Body of pancreas (tissue), 4 donors: ENCODE measurements around the gene EDN1. TPM values are rescaled to one million over a fixed set of nuclear protein-coding genes. Genes with fewer than 3 reads are reported as not detected.
A peak's percentile ranks its signal among the peaks of the same experiment; 100 is the strongest.

Source experiments
- ATAC-seq: fragments of 150-250 bp; one replicate; pipeline ENCODE4 v1.9.1; 2016
- DNase-seq, 4 donors: peaks; one replicate each; pipeline ENCODE4 v3.0.0-alpha.2; 2019
- H3K27ac ChIP-seq, 4 donors: fragments of 200-600 bp; sonication (generic); 1 replicate in 3 of 4; 2 replicates in 1 of 4; pipeline versions ENCODE4 v1.5.1 to v1.6.1; 2016 to 2019; ENCODE audit warnings: mild to moderate bottlenecking in 1 of 4, mixed read lengths in 1 of 4, moderate library complexity in 1 of 4
- H3K27me3 ChIP-seq, 2 donors: fragments of 200-600 bp; sonication (generic); one replicate each; pipeline ENCODE4 v1.6.0; 2016; ENCODE audit warnings: mild to moderate bottlenecking in 1 of 2
- H3K36me3 ChIP-seq, 2 donors: fragments of 200-600 bp; sonication (generic); replicated peaks in 1 of 2; 2 replicates each; pipeline ENCODE4 v1.5.1; 2016; ENCODE audit warnings: low read depth in 2 of 2; ENCODE audit not compliant: insufficient read depth in 1 of 2
- H3K4me1 ChIP-seq: fragments of 200-600 bp; sonication (generic); one replicate; pipeline ENCODE4 v1.6.0; 2016
- H3K4me3 ChIP-seq, 2 donors: fragments of 200-600 bp; sonication (generic); 1 replicate in 1 of 2; 2 replicates in 1 of 2; pipeline ENCODE4 v1.5.1; 2016 to 2019
- H3K9me3 ChIP-seq, 3 donors: fragments of 200-600 bp; sonication (generic); 1 replicate in 2 of 3; 2 replicates in 1 of 3; pipeline ENCODE4 v1.5.1; 2016
- POLR2A ChIP-seq, 3 donors: fragments of 450-650 bp; IDR thresholded peaks; one replicate each; pipeline ENCODE4 v1.6.1; 2016; ENCODE audit warnings: antibody characterized with exemption in 3 of 3, mild to moderate bottlenecking in 2 of 3
- WGBS, 2 donors: methylation state at CpG; one replicate each; pipeline ENCODE4 v1.1.5; 2017; 5-methylcytosine and 5-hydroxymethylcytosine counted together
- intact Hi-C: fragments of 100-400 bp; cut with DNase I; formaldehyde crosslinking; loops from one replicate; pipeline ENCODE4 v1.15.1; 2023
- total RNA-seq, 2 donors: library from RNA; depleted of rRNA; stranded (reverse); fragments of >200 nt; gene quantifications; one replicate each; pipeline ENCODE4 v1.1.0, GENCODE V29; 2016
- TF ChIP-seq, protein P1 (sequence below), 7 experiments: fragments of 450-650 bp in 4 of 7; fragments of 200-600 bp in 3 of 7; sonication (generic) in 3 of 7; IDR thresholded peaks; one replicate each; pipeline ENCODE4 v1.5.1; 2016 to 2019; ENCODE audit warnings: antibody characterized with exemption in 7 of 7

EDN1 gene
- total RNA-seq, 2 donors from 2014 or later: 0.66 to 19.7 TPM

DNA sequence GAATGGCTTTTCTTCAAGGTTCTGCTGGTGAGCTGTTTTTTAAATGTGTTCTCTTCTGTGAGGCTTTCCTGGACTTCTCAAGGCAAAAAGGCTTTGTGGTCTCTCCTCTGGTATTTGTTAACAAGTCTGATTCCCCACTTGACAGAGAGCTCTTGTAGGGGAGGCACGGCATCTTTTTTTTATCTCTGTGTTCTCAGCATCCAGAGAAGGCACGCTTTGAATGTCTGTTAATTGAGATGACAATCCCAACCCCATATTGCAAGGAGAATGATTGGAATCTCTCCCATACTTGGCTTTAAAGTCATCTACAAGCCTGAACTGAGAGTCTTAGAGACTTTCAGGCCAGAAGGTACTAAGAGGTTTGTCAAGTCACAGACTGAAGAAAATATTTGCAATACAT, 22.6 kb downstream of the EDN1 start:
- WGBS, 2 donors: 82 to 86% methylated on average over 2 of the region's 2 CpGs
- peaks cover 32% of the 10 kb centered on the region for H3K4me1 ChIP-seq
- H3K36me3 ChIP-seq: no peaks in the 10 kb centered on the region
- DNase-seq (no peak), ATAC-seq (no peak)
- TF ChIP-seq, protein P1, sequence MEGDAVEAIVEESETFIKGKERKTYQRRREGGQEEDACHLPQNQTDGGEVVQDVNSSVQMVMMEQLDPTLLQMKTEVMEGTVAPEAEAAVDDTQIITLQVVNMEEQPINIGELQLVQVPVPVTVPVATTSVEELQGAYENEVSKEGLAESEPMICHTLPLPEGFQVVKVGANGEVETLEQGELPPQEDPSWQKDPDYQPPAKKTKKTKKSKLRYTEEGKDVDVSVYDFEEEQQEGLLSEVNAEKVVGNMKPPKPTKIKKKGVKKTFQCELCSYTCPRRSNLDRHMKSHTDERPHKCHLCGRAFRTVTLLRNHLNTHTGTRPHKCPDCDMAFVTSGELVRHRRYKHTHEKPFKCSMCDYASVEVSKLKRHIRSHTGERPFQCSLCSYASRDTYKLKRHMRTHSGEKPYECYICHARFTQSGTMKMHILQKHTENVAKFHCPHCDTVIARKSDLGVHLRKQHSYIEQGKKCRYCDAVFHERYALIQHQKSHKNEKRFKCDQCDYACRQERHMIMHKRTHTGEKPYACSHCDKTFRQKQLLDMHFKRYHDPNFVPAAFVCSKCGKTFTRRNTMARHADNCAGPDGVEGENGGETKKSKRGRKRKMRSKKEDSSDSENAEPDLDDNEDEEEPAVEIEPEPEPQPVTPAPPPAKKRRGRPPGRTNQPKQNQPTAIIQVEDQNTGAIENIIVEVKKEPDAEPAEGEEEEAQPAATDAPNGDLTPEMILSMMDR (IDR thresholded peaks at IDR 0.05): no peak
- no peak for TF ChIP-seq POLR2A (IDR thresholded peaks at IDR 0.05)
- no peak overlapping the region for H3K27ac ChIP-seq
- H3K27me3 ChIP-seq: no peaks in the 10 kb centered on the region
- intact Hi-C loops: no loop called here
- H3K9me3 ChIP-seq: no peaks in the 10 kb centered on the region
- H3K4me3 ChIP-seq: no peak overlapping the region

DNA sequence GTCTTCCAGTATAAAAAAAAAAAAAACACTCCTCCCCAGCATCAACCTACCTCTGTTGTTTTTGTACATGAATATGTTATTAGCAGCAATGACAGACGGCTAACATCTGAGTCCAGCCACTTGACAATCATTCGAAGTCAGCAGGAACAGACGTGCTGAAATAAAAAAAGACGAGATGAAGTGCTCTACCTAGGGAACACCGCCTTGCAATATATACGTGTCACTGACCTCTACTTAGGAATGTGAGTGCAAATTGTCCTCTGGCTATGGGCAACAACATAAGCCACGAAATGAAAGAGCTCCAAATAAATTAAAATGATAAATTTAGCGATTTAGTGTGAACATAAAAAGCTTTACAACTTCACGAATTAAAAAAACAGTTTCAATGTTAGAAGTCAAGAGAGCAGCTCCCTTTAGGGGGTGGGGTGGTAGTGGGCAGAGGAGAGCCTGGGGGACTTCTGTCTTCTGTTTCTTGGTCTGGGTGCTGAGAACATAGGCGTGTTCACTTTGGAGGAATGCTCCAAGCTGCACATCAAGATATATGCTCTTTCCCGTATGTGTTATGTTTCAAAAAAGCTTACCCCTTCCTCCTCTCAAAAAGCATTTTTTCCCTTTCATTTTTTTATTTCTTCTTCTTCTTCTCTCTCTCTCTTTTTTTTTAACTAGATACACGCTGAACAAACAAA, 23.3 kb downstream of the EDN1 start:
- ATAC-seq (peak; percentile 10), DNase-seq (no peak)
- H3K9me3 ChIP-seq: peaks cover 0 to under 1% (median 0%) of the 10 kb centered on the region in 3 donors
- no peaks in the 10 kb centered on the region for H3K27me3 ChIP-seq
- intact Hi-C loops: no loop called here
- H3K36me3 ChIP-seq: no peaks in the 10 kb centered on the region
- peaks cover 32% of the 10 kb centered on the region for H3K4me1 ChIP-seq
- WGBS, 2 donors: 72 to 73% methylated on average over 12 of the region's 12 CpGs
- no peak overlapping the region for H3K4me3 ChIP-seq
- TF ChIP-seq POLR2A (IDR thresholded peaks at IDR 0.05): no peak
- TF ChIP-seq, protein P1 (IDR thresholded peaks at IDR 0.05): no peak
- H3K27ac ChIP-seq: peak overlapping the region; percentile 73 to 93 (median 77)

DNA sequence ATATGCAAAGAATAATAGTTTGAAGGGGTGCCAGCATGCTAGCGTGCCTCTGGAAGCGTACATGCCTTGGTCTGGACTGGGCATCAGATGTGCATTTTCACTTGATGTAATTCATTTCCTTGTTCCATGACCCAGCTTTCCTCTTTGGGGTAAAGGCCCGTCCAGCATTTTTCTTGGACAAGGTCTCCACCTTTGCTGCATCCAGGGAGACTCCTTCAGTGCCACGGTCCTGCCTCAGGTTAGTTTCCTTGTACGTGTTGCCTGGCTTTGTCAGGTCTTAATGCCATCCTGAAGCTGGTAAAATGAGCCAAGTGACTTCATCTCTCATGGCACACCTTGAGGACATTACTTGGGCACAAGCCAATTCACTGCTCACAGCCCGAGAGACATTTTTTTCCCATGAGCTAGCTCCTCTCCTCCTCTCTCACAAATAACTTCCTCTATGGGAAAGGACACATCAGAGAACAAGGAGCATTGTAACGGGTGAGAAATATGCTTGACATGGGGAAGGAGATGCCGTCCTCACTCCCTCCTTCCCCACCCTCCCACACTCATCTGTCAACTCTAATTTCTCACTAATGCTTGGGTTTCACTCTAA, 23.9 kb downstream of the EDN1 start:
- peak; percentile 91 for ATAC-seq
- TF ChIP-seq, protein P1 (IDR thresholded peaks at IDR 0.05): no peak
- TF ChIP-seq POLR2A (IDR thresholded peaks at IDR 0.05): peak in 2 of 3 donors; percentile 30 to 56

DNA sequence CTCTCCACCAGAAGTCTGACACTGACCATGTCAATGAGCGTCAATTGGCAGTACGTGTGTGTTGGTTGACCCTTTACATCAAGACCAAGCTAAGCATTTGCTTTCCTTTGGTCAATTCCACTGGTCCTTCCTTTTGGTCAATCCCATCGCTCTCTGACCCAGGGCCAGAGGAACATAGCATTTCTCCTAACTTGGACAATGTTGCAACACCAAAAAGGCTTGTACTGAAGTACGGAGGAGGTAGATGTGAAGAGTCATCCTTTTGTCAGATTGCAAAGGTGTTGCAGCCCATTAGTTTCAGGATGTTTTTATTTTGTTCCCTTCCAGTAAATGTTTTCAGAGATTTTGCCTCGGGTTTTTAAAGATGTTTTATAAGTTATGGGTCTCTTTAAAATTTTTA, 24.6 kb downstream of the EDN1 start:
- DNase-seq (no peak), ATAC-seq (no peak)
- Histone ChIP-seq H3K27me3 (no peaks in the 10 kb centered on the region), H3K36me3 (no peaks in the 10 kb centered on the region), H3K4me1 (peaks cover 32% of the 10 kb centered on the region), H3K9me3 (peaks cover 0 to 5% (median 0%) of the 10 kb centered on the region in 3 donors), H3K27ac (peak overlapping the region; percentile 73 to 93 (median 77)), H3K4me3 (no peak overlapping the region)
- TF ChIP-seq, protein P1 (IDR thresholded peaks at IDR 0.05): no peak
- no peak for TF ChIP-seq POLR2A (IDR thresholded peaks at IDR 0.05)
- WGBS, 2 donors: 68 to 88% methylated on average over 5 of the region's 5 CpGs
- intact Hi-C loops: no loop called here

More for the DNA sequence above, 23.9 kb downstream of the EDN1 start:
- intact Hi-C loops: no loop called here
- Histone ChIP-seq H3K27ac (peak overlapping the region; percentile 73 to 93 (median 77)), H3K36me3 (no peaks in the 10 kb centered on the region), H3K4me3 (no peak overlapping the region), H3K9me3 (peaks cover 0 to 5% (median 0%) of the 10 kb centered on the region in 3 donors), H3K4me1 (peaks cover 32% of the 10 kb centered on the region), H3K27me3 (no peaks in the 10 kb centered on the region)
- WGBS, 2 donors: 23 to 24% methylated on average over 8 of the region's 8 CpGs
- peak; percentile 76 to 86 (median 80) for DNase-seq
